ENCODE data around the gene CCDC91. TPM values are rescaled to one million over a fixed set of nuclear protein-coding genes. Genes with fewer than 3 reads are reported as not detected.

Gene CCDC91
- total and polyA plus RNA-seq, 2 of the 4 experiments (the other 2 are of a cell fraction), result 8.6 to 14.7 TPM

DNA sequence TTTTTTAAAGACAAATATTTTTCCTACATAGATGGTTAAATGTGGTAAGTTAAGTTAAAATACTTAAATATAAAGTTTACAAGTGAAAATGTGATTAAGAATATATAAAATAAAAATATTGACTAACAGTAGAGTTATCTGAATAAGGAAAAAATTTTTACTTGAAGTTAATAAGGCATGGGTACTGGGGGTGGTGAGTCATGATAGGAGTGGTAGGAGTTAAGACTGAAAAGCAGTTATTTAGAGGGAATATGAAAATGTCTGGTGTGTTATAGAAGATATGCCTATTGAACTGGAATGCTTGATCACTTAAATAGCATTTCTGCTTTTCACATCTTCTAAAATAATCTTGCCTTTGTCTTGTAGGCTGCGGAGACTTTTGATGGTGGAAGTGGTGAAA, 68.7 kb downstream of the CCDC91 start:
- Histone ChIP-seq H2BK20ac (ENCODE audit: low read depth, low read length) (no peak overlapping the region), H2AK5ac (ENCODE audit: low read depth, low read length) (no peak overlapping the region), H3K4ac (ENCODE audit: low read depth, low read length) (no peak overlapping the region), H2BK5ac (ENCODE audit: low read depth, low read length, poor library complexity, severe bottlenecking) (no peak overlapping the region), H3K18ac (ENCODE audit: low read depth, low read length) (no peak overlapping the region), H3K23ac (ENCODE audit: low read depth, low read length) (no peak overlapping the region), H3K27ac (ENCODE audit: insufficient read depth, low read length) (no peak overlapping the region), H2AK9ac (replicated peaks; ENCODE audit: low read depth, low read length, poor library complexity) (no peak overlapping the region), H3K9me3 (ENCODE audit: control insufficient read depth, insufficient read depth, low read length) (no peaks in the 10 kb centered on the region), H2BK120ac (ENCODE audit: low read depth, low read length) (no peak overlapping the region), H3K4me3 (ENCODE audit: insufficient read depth, low read depth, low read length) (no peak overlapping the region), H2AFZ (replicated peaks; ENCODE audit: low read length, poor library complexity) (no peak overlapping the region), H4K20me1 (ENCODE audit: insufficient read depth, low read length) (no peaks in the 10 kb centered on the region), H3K36me3 (ENCODE audit: control insufficient read depth, insufficient read depth, low read length) (no peaks in the 10 kb centered on the region; the same call in 1 of the 2 replicates), H4K91ac (ENCODE audit: insufficient read depth, low read depth, low read length) (no peak overlapping the region), H3K9me1 (ENCODE audit: insufficient read depth, low read length) (no peaks in the 10 kb centered on the region), H3K27me3 (ENCODE audit: control insufficient read depth, insufficient read depth, low read length) (no peaks in the 10 kb centered on the region), H3K4me2 (ENCODE audit: low read depth, low read length) (no peak overlapping the region), H3K9ac (ENCODE audit: low read depth, low read length) (no peak overlapping the region), H2BK15ac (ENCODE audit: low read depth, low read length) (no peak overlapping the region), H3K14ac (replicated peaks; ENCODE audit: low read depth, low read length) (no peak overlapping the region), H4K8ac (ENCODE audit: low read depth in 2 of 2, low read length in 2 of 2) (no peak overlapping the region), H3K4me1 (ENCODE audit: control insufficient read depth, insufficient read depth, low read length) (peaks cover 4% of the 10 kb centered on the region), H3K79me1 (ENCODE audit: low read depth in 1 of 2, low read length in 2 of 2) (peaks cover 2 to 5% of the 10 kb centered on the region in 2 experiments; a peak in 1 of 4 replicates), H3K56ac (ENCODE audit: extremely low read depth, insufficient read depth, low read length) (no peak overlapping the region), H4K5ac (ENCODE audit: low read depth, low read length) (no peak overlapping the region)
- dilution Hi-C loops (cut with HindIII; ENCODE audit: low sequenced_read_pairs, unreplicated experiment) (no loop called here), intact Hi-C loops (cut with micrococcal nuclease) (no loop called here), in situ Hi-C loops (cut with MboI; ENCODE audit: low sequenced_read_pairs) (no loop called here)
- ATAC-seq (ENCODE audit: low read depth) (no peak), DNase-seq (peak; percentile 49)
- WGBS, 2 experiments (ENCODE audit: extremely low coverage in 2 of 2, insufficient read length in 1 of 2), result no CpG with 5 or more reads among the region's 1 CpG
- ChIA-PET CTCF (no interaction called here), POLR2A (ENCODE audit: unreplicated experiment) (no interaction called here)
- TF ChIP-seq MAZ (IDR thresholded peaks at IDR 0.05; ENCODE audit: borderline replicate concordance, low read depth, low read length) (no peak), RFX5 (IDR thresholded peaks at IDR 0.05; ENCODE audit: low read depth, low read length) (no peak), MAFK (IDR thresholded peaks at IDR 0.05; ENCODE audit: low read depth, low read length) (no peak), BHLHE40 (IDR thresholded peaks at IDR 0.05; ENCODE audit: low read depth, low read length) (no peak), MXI1 (IDR thresholded peaks at IDR 0.05; ENCODE audit: borderline replicate concordance, low read depth, low read length) (no peak), POLR2A (IDR thresholded peaks at IDR 0.05; ENCODE audit: low read depth, low read length) (no peak), USF2 (IDR thresholded peaks at IDR 0.05; ENCODE audit: low read depth, low read length) (no peak), SMC3 (IDR thresholded peaks at IDR 0.05; ENCODE audit: low read depth, low read length) (no peak), CEBPB (IDR thresholded peaks at IDR 0.05; ENCODE audit: low read depth, low read length) (no peak), NFE2L2 (IDR thresholded peaks at IDR 0.05; ENCODE audit: low read depth, low read length) (no peak)
- TF ChIP-seq, protein P1, sequence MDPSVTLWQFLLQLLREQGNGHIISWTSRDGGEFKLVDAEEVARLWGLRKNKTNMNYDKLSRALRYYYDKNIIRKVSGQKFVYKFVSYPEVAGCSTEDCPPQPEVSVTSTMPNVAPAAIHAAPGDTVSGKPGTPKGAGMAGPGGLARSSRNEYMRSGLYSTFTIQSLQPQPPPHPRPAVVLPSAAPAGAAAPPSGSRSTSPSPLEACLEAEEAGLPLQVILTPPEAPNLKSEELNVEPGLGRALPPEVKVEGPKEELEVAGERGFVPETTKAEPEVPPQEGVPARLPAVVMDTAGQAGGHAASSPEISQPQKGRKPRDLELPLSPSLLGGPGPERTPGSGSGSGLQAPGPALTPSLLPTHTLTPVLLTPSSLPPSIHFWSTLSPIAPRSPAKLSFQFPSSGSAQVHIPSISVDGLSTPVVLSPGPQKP (IDR thresholded peaks at IDR 0.05; ENCODE audit: borderline replicate concordance, low read depth, low read length), result no peak
- no TSS peak for BruUV-seq (replicated peaks)

Data from IMR-90 (cell line).